KMS-11 (cell line): Measurements from ENCODE around the gene ZDHHC19.
"Not testable (repeated sequence)": the region's sequence is repeated elsewhere in the genome, so short reads cannot be mapped to it uniquely, and the experiment has no call there.

Experiments used
- H2AFZ ChIP-seq: fragments of 200-600 bp; sonication (generic); 2 replicates; pipeline ENCODE4 v1.6.1; 2016; ENCODE audit warnings: antibody characterized with exemption, mixed run types, low read depth
- H3K27ac ChIP-seq: fragments of 200-600 bp; sonication (generic); 2 replicates; pipeline ENCODE4 v1.6.1; 2016; ENCODE audit warnings: mild to moderate bottlenecking, mixed run types
- H3K27me3 ChIP-seq: fragments of 200-600 bp; sonication (generic); 2 replicates; pipeline ENCODE4 v1.6.1; 2017; ENCODE audit warnings: mild to moderate bottlenecking, low read depth, mixed run types, moderate library complexity; ENCODE audit not compliant: insufficient read depth
- H3K36me3 ChIP-seq: fragments of 200-600 bp; sonication (generic); 2 replicates; pipeline ENCODE4 v1.6.1; 2017; ENCODE audit warnings: mild to moderate bottlenecking, mixed run types; ENCODE audit not compliant: insufficient read depth
- H3K4me1 ChIP-seq: fragments of 200-600 bp; sonication (generic); 2 replicates; pipeline ENCODE4 v1.6.1; 2016; ENCODE audit warnings: mild to moderate bottlenecking, low read depth, mixed run types; ENCODE audit not compliant: poor library complexity, severe bottlenecking
- H3K4me2 ChIP-seq: fragments of 200-600 bp; sonication (generic); 2 replicates; pipeline ENCODE4 v1.7.0; 2016; ENCODE audit warnings: mild to moderate bottlenecking, mixed run types
- H3K4me3 ChIP-seq: fragments of 200-600 bp; sonication (generic); IDR thresholded peaks from 2 replicates; pipeline ENCODE4 v1.6.1; 2017; ENCODE audit warnings: low read depth, low read length, mixed read lengths; ENCODE audit not compliant: insufficient read depth
- H3K79me2 ChIP-seq: fragments of 200-600 bp; sonication (generic); 2 replicates; pipeline ENCODE4 v1.6.1; 2016; ENCODE audit warnings: low read depth, mixed run types; ENCODE audit not compliant: insufficient read depth
- H3K9ac ChIP-seq: fragments of 200-600 bp; sonication (generic); 2 replicates; pipeline ENCODE4 v1.6.1; 2016; ENCODE audit warnings: mild to moderate bottlenecking, mixed run types
- H4K20me1 ChIP-seq: fragments of 200-600 bp; sonication (generic); 2 replicates; pipeline ENCODE4 v1.6.1; 2016; ENCODE audit warnings: mild to moderate bottlenecking, mixed run types; ENCODE audit not compliant: insufficient read depth
- CTCF ChIP-seq: fragments of 200-600 bp; sonication (generic); conservative IDR thresholded peaks from 2 replicates; pipeline ENCODE4 v1.6.1; 2017; ENCODE audit warnings: low read depth, mild to moderate bottlenecking, antibody characterized with exemption, low read length, moderate library complexity, mixed read lengths

The ZDHHC19 gene

GRCh38 chr3:196169836-196170240, 41.4 kb downstream of the ZDHHC19 start:
- no peak for TF ChIP-seq CTCF
- Histone ChIP-seq H3K4me3 (no peak overlapping the region), H3K36me3 (no peaks in the 10 kb centered on the region), H2AFZ (no peak overlapping the region), H3K9ac (no peak overlapping the region), H3K79me2 (no peaks in the 10 kb centered on the region), H3K27ac (no peak overlapping the region), H3K4me1 (no peaks in the 10 kb centered on the region), H3K4me2 (no peak overlapping the region), H4K20me1 (no peaks in the 10 kb centered on the region), H3K27me3 (no peaks in the 10 kb centered on the region)

GRCh38 chr3:196168808-196169391, 42.3 kb downstream of the ZDHHC19 start:
- Histone ChIP-seq H4K20me1 (no peaks in the 10 kb centered on the region), H3K36me3 (no peaks in the 10 kb centered on the region), H3K9ac (no peak overlapping the region), H3K4me3 (no peak overlapping the region), H3K79me2 (no peaks in the 10 kb centered on the region), H3K4me1 (no peaks in the 10 kb centered on the region), H2AFZ (no peak overlapping the region), H3K4me2 (no peak overlapping the region), H3K27ac (no peak overlapping the region), H3K27me3 (no peaks in the 10 kb centered on the region)
- TF ChIP-seq CTCF = no peak

GRCh38 chr3:196166741-196167140, 44.5 kb downstream of the ZDHHC19 start:
- Histone ChIP-seq H3K4me1 (no peaks in the 10 kb centered on the region), H3K4me2 (no peak overlapping the region)
- TF ChIP-seq CTCF = no peak

GRCh38 chr3:196165850-196166249, 45.4 kb downstream of the ZDHHC19 start:
- no peaks in the 10 kb centered on the region for H3K79me2 ChIP-seq
- H3K27me3 ChIP-seq = no peaks in the 10 kb centered on the region
- no peaks in the 10 kb centered on the region for H3K36me3 ChIP-seq
- no peak overlapping the region for H3K4me2 ChIP-seq
- H4K20me1 ChIP-seq = no peaks in the 10 kb centered on the region
- H3K9ac ChIP-seq = no peak overlapping the region
- TF ChIP-seq CTCF = no peak
- H3K4me3 ChIP-seq = no peak overlapping the region
- no peak overlapping the region for H3K27ac ChIP-seq
- H2AFZ ChIP-seq = no peak overlapping the region
- H3K4me1 ChIP-seq = no peaks in the 10 kb centered on the region

More at GRCh38 chr3:196166741-196167140, 44.5 kb downstream of the ZDHHC19 start:
- Histone ChIP-seq H3K79me2 (no peaks in the 10 kb centered on the region), H3K4me3 (no peak overlapping the region), H3K27me3 (no peaks in the 10 kb centered on the region), H2AFZ (no peak overlapping the region), H3K27ac (no peak overlapping the region), H3K36me3 (no peaks in the 10 kb centered on the region), H4K20me1 (no peaks in the 10 kb centered on the region), H3K9ac (no peak overlapping the region)

- H3K9ac ChIP-seq, H3K4me1 ChIP-seq, H4K20me1 ChIP-seq, H3K36me3 ChIP-seq, H3K4me2 ChIP-seq, H3K79me2 ChIP-seq, H3K27ac ChIP-seq, H3K4me3 ChIP-seq, H3K27me3 ChIP-seq, H2AFZ ChIP-seq: not testable (repeated sequence)
These were observed 46.1 kb downstream of the ZDHHC19 start for GRCh38 chr3:196165006-196165575.
